Activated CD8-positive, alpha-beta memory T cell treated with anti-CD3 and anti-CD28 coated beads for 48 hours (primary cell): Measurements from ENCODE around the gene SHROOM3.
"Not testable (repeated sequence)": the region's sequence is repeated elsewhere in the genome, so short reads cannot be mapped to it uniquely, and the experiment has no call there.

Experiments
- DNase-seq, 3 experiments: peaks; one replicate each; pipeline ENCODE4 v3.0.0-alpha.2; 2020; ENCODE audit warnings: low read depth in 2 of 3, low spot score in 2 of 3

Gene SHROOM3

DNA sequence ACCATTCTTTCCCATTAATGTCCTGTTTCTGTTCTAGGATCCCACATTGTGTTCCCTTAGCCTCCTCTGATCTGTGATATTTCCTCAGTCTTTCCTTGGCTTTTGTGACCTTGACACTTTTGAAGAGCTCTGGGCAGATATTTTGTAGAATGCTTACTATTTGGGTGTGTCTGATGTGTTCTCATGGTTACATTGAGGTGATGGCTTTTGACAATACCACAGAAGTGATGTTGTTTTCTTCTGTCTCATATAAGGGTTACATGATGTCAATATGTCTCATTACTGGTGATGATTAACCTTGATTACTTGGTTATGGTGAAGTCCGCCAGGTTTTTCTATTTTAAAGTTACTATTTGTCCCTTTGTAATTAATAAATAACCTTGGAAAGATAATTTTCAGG, 279.2 kb downstream of the SHROOM3 start:
- DNase-seq: no peak

DNA sequence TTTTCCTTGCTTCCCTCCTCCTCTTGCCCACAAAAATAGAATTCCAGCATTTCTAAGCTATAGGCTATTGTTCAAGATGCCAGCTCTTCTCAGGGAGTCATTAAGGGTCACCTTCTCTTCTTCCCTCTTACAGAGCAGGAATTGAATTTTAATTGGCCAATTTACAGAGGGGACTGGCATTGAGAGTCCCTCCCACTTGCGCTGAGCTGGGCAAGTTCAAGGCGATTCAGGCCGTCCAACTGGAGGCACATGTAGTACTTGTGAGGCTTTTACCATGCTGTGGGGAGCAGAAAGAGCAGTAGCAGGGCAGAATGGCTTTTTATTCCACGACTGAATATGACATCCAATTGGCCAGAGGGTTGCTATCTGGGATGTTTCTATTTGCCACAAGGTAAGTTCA, 281.0 kb downstream of the SHROOM3 start:
- DNase-seq: no peak

DNA sequence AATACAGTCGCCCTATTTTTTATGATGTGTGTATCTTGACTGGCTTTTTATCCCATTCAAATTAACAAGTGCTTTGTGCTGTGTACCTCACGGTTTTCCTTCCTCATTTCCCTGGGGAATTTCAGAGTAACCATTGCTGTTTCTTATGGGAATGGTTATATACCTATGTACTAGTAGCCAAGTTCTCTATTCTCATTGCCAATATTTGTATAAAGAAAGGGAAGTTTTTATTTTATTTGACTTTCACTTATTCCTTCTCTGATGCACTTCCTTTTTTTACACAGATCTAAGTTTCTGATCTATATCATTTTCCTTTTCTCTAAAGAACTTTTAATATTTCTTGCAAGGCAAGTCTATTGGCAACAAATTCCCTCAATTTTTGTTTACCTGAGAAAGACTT, 281.6 kb downstream of the SHROOM3 start:
- DNase-seq: no peak

DNA sequence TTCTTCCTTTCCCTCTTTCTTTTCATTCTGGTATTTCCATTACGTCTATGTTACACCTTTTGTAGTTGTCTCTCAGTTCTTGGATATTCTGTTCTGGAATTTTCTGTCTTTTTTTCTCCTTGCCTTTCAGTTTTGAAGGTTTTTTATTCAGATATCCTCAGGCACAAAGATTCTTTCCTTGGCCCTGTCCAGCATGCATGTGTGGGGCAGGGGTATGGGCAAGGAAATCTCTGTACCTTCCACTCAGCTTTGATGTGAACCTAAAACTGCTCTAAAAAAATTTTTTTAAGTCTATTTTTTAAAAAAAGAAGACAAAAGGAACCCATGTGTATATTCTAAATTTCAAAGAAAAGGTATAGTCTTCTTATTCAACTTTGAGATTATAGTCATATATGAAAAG, 282.4 kb downstream of the SHROOM3 start:
- no peak for DNase-seq

DNA sequence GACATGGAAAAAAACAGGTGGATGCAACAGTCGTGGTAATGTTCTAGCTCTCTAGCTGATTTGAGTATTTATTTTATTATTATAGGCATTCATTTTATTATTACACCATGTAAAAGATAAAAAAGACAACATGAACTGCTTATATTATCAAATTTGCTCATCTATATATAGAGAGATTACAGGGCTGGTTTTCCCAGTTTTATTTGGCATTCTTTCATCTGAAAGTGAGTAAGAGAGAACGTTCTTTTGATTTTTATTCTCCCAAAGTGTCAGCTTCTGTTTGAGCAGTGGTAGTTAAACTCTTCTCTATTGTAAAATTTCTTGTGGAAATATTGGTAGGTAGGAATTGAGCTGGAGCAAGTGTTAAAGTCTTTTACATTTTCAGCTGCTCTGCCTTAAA, 283.0 kb downstream of the SHROOM3 start:
- DNase-seq: no peak

DNA sequence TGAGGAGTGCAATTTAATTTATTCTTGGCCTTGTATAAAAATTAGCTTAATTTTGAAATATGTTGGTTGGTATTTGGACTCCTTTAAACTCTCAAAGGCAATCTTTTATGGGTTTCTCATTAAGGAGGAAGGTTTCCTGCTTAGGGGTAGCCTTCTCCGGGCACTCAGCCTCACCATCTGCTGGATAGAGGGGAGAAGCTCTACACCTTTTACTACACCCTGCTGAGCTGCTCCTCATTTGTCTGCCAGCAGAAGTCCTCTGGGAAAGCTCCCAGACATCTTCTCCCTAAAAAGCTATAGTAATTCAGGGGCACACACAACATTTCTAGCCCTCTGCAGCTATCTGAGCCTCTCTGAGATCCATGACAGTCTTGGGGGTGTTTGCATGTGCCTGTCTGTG, 283.8 kb downstream of the SHROOM3 start:
- no peak for DNase-seq

DNA sequence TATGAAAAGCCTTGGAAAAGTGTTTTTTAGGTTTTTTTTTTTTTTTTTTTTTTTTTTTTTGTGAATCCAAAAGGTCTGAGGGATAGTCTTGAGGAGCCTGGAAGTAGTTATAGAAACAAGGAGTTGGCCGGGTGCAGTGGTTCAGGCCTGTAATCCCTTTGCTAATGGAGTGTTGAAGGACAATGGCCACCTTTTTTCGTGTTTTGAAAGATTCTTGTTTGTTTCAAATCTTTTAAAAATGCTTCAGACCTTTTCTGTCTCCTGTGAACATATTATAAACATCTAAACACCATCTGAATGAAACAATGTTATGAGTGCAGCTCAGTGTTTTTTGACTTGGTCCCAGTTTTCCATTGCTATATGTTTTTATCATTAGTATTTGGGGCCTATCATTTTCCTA, 285.1 kb downstream of the SHROOM3 start:
- no peak for DNase-seq

DNA sequence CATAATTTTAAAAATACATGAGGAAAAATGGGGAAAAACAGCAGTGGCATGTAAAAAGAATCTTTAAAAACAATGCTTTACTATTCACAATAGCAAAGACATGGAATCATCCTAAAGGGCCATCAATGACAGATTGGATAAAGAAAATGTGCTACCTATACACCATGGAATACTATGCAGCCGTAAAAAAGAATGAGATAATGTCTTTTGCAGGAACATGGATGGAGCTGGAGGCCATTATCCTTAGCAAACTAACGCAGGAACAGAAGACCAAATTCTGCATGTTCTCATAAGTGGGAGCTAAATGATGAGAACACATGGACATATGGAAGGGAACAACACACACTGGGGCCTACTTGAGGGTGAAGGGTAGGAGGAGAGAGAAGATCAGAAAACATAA, 287.1 kb downstream of the SHROOM3 start:
- not testable (repeated sequence) for DNase-seq

DNA sequence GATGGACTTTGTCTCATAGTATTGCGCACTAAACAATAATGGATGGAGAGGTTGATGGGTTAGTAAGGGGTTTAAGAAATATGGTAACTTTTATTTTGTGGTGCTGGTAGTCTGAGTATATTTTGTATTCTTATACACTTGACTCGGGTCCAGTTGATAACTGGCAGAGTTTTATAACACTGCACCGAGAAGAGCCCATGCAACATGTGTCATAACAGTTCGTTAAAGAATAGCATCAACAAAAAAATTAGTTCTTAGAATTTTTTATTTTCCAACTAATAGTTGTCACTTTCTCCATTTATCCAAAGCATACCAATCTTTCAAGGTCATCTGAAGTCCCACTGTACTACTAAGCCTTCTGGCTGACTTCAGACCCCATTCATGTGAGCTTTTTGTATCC, 287.8 kb downstream of the SHROOM3 start:
- no peak for DNase-seq

DNA sequence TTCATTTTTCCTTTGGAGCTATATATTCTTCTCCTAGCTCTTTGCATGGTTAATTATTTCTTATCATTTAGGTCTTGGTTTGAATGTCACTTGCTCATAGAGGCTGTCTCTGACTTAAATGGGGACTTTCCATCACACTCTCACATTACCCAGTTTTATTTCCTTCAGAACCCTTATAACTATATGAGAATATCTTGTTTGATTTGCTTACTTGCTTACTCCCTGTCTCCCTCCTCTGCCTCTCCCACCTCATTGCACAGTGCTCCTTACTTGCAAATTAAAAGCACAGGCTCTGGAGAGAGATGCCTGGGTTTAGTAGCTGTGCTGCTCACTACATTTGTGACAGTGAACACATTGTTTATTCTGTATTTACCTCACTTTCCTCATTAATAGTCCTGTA, 288.3 kb downstream of the SHROOM3 start:
- DNase-seq: no peak

DNA sequence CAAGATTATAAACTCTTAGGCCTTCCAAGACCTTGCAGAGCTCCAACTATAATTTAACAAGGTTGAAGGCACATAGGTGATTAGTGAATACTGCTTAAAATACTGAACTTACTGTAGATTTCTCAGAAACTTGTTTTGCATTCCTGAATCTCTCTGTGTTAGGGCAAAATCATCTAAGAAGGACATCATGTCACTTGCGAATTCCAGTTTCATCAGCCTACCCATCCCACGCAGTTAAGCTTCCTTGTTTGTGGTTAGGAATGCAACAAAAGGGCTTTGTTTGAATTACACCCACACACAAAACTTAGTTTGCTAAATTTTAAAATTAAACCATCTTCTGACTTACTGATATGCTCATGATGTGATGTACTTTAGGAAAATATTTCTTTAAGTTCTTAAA, 288.9 kb downstream of the SHROOM3 start:
- no peak for DNase-seq

DNA sequence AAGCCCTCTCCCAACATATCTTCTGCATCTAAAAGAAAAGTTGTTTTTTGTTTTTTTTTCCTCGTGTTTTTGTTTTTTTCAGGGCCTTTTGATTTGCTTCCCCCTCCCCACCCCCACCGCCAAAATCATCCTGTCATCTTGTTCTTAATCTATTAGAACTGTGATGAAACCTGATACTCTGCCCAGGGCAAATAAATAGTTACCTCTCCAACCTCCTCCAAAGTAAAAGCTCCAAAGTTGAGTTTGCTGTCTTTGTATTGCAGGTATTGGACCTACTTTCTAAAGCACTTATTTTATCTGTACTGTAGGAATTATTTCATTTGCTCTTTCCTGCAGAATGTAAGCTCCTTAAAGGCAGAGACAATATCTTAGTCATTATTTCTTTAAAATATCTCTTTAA, 290.0 kb downstream of the SHROOM3 start:
- DNase-seq: no peak

DNA sequence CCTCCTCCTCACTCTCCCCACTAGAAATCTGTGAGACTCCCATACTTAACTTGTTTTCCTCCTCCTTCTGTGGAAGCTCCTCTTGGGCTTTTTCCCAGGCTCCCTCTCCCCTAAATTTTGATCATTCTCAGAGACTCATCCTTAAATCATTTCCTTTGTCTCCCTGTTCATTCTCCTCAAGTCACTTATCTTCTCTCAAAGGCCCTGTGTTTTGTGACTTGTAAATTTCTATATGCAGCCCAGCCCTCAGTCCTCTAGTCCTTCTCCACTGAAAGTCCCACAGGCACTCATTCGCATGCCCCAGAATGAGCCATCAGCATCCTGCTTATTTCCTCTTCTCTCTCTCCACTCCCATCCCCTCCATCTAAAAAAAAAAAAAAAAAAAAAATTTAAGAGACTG, 291.1 kb downstream of the SHROOM3 start:
- DNase-seq: no peak

DNA sequence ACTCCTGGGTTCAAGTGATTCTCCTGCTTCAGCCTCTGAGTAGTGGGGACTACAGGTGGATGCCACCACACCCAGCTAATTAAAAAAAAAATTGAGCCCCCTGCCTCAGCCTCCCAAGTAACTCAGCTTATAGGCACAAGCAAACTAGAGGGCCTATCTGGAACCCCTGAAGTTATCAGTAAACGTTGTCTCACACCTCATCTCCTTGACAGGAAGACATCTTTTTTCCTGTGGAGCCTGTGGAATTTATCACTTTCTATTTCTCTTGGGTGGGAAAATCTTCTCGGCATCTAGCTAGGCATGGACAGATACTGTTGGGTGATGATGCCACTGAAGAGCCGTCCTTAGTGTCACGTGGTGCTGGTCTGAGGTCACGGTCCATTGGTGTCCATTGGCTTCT, 291.6 kb downstream of the SHROOM3 start:
- no peak for DNase-seq

DNA sequence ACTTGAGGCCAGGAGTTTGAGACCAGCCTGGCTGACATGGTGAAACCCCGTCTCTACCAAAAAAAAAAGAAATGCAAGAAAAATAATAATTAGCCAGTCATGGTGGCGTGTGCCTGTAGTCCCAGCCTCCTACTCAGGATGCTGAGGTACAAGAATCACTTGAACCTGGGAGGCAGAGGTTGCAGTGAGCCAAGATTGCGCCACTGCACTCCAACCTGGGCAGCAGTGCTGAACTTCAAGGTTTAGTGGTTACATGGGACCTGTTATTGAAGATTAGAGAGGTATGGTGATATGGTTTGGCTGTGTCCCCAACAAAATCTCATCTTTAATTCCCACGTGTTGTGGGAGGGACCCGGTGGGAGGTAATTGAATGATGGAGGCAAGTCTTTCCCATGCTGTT, 292.9 kb downstream of the SHROOM3 start:
- not testable (repeated sequence) for DNase-seq

DNA sequence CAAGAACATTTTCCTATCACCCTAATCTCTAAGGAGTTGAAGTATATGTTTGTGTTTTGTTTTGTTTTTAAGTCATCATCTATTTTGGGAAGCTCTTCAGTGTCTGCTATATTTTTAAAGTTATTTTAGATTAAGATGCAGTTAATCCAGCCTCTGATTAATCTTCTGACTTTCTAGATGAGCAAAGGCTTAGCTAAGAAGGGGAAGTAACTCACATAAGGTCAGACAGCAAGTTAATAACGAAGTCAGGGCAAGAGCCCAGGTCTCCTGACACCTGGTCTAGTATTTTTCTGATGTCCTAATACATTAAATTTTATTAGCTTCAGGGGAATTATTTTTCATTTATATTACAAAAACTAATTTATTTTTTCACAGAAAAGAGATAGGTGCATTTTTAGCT, 294.4 kb downstream of the SHROOM3 start:
- no peak for DNase-seq

DNA sequence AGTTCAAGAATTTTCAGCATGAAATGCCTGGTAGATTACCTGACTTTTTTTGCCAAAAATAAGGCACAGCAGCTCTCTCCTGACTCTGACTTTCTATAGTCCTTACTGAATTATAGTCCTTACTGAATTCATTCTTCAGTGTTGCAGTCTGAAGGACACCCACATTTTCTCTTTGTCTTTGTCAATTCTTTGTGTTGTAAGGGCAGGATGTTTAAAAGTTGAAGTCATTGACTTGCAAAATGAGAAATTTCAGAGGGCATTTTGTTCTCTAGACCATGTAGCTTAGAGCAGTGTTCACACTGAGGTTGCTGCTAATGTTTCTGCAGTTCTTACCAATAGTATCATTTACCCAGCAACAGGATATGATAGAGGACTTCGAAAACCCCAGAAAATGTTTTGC, 295.0 kb downstream of the SHROOM3 start:
- no peak for DNase-seq

DNA sequence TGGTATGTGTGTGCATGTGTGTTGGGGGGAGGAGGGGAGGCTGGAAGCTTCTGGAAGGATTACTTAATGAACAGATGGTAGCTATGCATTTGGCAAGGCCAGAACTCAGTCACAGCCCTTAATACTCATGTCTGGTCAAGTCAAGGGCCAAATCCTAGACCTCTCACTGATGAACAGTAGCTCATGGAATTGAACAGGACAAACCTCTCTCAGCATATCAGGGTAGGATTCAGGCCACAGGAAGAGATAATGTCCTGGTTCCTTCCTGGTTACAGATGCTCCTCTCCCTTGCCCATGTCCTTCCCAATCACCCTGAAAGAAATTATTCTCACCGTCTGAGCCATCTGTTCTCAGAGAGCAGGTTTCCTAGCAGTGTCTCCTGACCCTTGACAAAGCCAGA, 297.2 kb downstream of the SHROOM3 start:
- no peak for DNase-seq

DNA sequence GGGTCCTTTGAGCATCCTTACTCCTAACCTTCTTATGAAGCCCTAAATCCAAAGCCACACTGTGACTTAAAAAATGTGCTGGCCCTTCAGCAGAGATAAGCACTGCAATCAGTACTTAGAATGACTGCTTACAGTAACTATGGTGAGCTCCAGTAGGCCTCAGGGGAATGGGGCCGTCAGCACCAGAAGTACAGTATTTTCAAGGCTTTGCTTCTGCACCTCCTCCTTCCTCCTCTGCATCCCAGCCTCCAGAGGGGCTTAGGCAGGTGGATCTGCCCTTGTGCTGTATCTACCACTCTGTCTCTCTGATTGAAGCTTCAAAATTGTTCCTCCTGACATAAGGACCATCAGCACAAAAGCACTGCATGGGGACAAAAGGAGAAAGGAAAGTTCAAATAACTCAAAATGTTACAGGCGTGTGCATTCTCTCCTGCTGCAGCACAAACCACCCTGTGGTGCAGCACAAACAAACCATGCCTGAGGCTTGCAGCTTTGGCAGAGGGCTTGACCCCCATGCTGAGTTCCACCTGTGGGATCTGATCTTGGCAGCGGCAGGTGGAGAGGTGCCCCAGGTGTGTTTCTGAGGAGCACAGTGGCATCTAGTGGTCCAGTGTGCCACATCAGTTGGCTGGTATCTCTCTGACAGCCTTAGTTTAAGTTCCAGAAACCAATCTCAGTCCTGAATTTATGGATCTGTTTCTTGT, 298.2 kb downstream of the SHROOM3 start:
- DNase-seq: no peak

DNA sequence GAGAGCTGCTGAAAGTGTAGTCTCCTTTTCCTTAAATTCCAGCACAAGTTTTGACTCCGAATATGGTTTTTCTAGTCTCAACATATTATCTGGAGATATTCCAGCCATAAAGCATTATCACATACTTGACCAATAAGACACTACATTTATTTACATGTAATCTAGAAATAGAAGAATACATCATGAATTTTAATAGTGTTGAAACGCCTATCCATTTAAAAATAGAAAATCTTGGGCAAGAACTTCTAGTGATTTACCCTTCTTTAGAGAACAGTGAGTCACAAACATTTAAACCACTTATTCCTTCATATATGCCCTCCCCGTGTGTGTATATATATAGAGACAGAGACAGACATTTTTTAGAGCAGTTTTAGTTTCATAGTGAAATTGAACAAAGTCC, 301.4 kb downstream of the SHROOM3 start:
- no peak for DNase-seq

DNA sequence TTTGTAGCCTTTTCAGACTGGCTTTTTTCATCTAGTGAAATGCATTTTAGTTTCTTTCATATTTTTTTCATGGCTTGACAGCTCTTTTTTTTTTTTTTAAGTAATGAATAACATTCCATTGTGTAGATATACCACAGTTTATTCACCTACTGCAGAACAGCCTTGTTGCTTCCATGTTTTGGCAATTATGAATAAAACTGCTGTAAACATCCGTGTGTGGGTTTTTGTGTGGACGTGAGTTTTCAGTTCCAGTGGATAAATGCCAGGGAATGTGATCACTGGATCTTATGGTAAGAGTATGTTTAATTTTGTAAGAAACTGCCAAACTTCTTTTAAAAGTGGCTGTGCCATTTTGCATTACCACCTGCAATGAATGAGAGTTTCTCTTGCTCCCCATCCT, 302.2 kb downstream of the SHROOM3 start:
- no peak for DNase-seq

DNA sequence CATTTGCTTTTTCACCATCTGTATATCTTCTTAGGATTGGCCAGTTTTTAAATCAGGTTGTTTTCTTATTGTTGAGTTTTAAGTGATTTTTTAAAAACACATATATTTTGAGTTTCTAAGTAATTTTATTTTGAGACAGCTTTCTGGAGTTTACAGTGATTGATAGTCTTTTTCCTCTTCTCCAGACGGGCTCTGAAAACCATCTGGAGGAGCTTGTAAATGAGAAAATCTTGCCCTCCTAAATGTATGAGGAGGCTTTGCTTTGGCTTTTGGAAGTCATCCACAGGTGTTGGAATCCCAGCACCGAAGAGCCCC, 302.7 kb downstream of the SHROOM3 start:
- DNase-seq: no peak

DNA sequence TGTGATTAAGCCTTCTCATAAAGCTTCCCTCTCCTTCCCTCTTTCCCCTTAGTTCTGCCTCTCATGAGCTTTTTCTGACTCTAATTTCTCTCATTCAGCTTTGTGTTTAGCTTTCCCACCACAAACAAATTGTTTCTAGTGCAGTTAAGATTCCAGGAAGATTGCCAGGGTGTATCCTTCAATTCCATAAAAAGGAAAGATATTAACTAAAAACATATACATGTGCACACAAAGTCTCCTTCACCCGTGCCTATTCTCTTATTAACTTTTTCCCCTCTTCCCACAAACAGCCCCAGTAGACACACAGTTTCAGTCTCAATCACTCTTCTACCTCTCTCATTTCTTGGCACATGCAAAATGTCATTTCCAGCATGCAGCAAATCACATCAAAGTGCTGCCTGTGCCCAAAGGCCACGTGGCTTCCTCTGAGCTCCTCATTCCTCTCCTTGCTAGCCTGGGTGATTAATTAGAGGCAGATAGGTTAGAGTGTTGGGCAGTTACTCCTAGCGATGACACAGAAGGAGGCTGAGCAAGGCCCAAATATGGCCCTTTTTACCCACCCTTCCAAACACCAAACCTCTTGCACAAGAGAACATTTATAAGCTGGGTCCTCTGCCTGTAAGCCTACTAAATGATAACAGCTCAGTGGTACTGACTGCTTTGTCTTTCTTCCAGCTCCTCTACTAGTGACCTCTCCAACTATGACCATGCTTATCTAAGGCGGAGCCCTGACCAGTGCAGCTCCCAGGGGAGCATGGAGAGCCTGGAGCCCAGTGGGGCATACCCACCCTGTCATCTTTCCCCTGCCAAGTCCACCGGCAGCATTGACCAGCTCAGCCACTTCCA, 303.3 kb downstream of the SHROOM3 start:
- peak in 1 of 3 experiments; percentile 12 for DNase-seq
